Immature natural killer cell (primary cell): ENCODE data around the gene PCNX3. TPM values are rescaled to one million over a fixed set of nuclear protein-coding genes. Genes with fewer than 3 reads are reported as not detected.

Source experiments
- DNase-seq, 3 donors: peaks; one replicate each; pipeline ENCODE4 v3.0.0; 2022; ENCODE audit warnings: mixed read lengths in 1 of 3
- H3K27ac Mint-ChIP-seq, 6 donors: one replicate each; pipeline ENCODE4 v1.8.0; 2020; ENCODE audit warnings: mixed read lengths in 6 of 6, mild to moderate bottlenecking in 5 of 6, inconsistent platforms in 4 of 6, moderate library complexity in 3 of 6
- H3K27me3 Mint-ChIP-seq, 3 donors: one replicate each; pipeline ENCODE4 v1.8.0; 2020 to 2021; ENCODE audit warnings: low read depth in 3 of 3, mild to moderate bottlenecking in 3 of 3, mixed read lengths in 3 of 3, moderate library complexity in 3 of 3, inconsistent platforms in 1 of 3
- H3K36me3 Mint-ChIP-seq, 3 donors: one replicate each; pipeline ENCODE4 v1.8.0; 2020; ENCODE audit warnings: mixed read lengths in 3 of 3, inconsistent platforms in 2 of 3, mild to moderate bottlenecking in 2 of 3
- H3K4me1 Mint-ChIP-seq, 2 donors: one replicate each; pipeline ENCODE4 v1.8.0; 2020; ENCODE audit warnings: inconsistent platforms in 2 of 2, mild to moderate bottlenecking in 2 of 2, mixed read lengths in 2 of 2, moderate library complexity in 1 of 2
- H3K4me3 Mint-ChIP-seq, 5 donors: one replicate each; pipeline ENCODE4 v1.8.0; 2020; ENCODE audit warnings: mild to moderate bottlenecking in 5 of 5, mixed read lengths in 5 of 5, inconsistent platforms in 3 of 5, moderate library complexity in 3 of 5
- H3K9me3 Mint-ChIP-seq, 6 donors: one replicate each; pipeline ENCODE4 v1.8.0; 2020; ENCODE audit warnings: mild to moderate bottlenecking in 6 of 6, mixed read lengths in 6 of 6, inconsistent platforms in 4 of 6, moderate library complexity in 3 of 6
- polyA plus RNA-seq, 3 donors: library from polyadenylated mRNA; unstranded; fragments of 300-500 nt; fragmentation: Illumina TruSeq; gene quantifications; one replicate each; pipeline ENCODE4 v1.2.3, GENCODE V29; 2021

Gene PCNX3
- polyA plus RNA-seq: 10 to 100 TPM in 1 of 3 donors, under 1 TPM in 2; 0.14 to 11.7 (median 0.89) TPM

DNA sequence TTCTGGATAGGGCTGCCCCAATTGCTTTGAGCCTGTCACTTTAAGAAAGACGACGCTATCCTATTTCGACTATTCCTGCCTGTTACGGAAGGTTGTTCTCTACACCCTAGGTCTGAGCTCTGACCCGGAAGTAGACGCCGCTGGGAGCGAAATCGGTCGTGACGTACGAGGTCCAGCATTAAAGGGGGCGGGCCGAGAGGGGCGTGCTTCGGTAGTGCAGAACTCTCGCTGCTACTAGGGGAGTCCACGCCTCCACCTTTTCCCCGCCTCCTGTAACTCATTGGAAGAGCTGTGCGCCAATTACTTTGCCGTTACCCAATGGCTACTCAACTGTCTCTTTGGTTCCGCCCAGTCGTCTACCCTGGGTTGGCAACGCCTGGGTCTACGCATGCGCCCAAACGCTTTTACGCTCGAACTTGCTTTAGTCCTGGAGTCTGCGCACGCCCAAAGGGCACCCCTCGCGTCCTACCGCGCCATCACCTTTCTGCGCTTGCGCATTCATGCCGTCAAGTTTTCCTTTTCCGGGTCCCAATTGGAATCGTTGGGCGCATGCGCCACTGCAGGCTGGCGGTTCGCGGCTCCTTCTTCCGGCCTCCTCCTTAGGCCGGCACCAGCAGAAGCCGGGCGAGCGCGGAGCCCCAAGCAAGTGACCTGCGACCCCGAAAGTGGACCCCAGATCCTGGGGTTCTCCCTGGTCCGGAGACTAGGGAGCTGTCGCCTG, at the start of gene PCNX3:
TSS of gene PCNX3 (plus strand) at position 548 of the 721 bp plus-strand sequence. CDS start 536 bp downstream, outside the sequence.
- H3K4me1 Mint-ChIP-seq: peaks cover 44 to 52% of the 10 kb centered on the region in 2 donors
- H3K9me3 Mint-ChIP-seq: no peaks in the 10 kb centered on the region
- DNase-seq: peak; percentile 100
- peak within 1 kb of the TSS; percentile 95 to 99 (median 97) for H3K4me3 Mint-ChIP-seq
- H3K27me3 Mint-ChIP-seq: peaks cover 4 to 8% (median 5%) of the 10 kb centered on the region in 3 donors
- H3K36me3 Mint-ChIP-seq: no peaks in the 10 kb centered on the region
- peak within 1 kb of the TSS; percentile 89 to 99 (median 98) for H3K27ac Mint-ChIP-seq

DNA sequence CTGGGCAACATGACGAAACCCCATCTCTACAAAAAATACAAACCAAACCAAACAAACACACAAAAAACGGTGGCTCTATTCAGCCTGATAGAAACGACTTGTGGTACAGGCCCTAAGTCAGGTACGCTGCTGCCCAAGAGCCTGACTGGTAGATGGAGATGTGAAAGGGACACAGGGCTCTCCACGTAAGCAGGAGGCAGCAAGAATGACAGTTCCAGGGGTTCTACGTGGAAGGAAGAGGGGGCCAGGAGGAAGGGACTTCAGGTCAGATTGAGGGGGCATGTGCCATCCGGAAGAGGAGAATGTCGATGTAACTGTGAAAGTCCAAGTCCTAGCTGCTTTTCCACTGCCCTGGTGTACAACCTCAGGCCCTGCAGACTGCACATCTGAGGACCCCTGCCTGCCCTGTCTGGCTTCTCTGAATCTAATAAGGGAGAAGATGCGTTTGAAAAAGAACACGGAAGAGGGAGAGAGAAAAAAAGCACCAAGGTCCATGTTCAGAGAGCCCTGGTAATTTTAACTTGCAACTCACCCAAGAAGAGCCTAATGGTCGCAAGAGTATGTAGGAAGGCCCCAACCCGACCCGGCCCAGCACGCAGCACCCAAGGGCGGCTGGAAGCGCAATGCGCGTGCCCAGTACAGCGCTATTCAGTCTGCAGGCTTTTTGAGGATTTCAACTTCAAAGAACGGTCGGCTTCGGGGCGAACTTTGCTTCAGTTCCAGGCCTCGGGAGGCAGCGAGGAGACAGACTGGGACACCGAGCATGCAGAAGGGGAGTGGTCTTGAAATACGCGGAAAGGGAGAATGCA, 46.2 kb upstream of the PCNX3 start:
- Mint-ChIP-seq H3K4me3 (peak overlapping the region; percentile 96 to 99 (median 98)), H3K27me3 (peaks cover 13 to 35% (median 30%) of the 10 kb centered on the region in 3 donors), H3K27ac (peak overlapping the region; percentile 96 to 100 (median 98)), H3K4me1 (peaks cover 72 to 89% of the 10 kb centered on the region in 2 donors), H3K9me3 (no peaks in the 10 kb centered on the region), H3K36me3 (peaks cover 0 to 3% (median 0%) of the 10 kb centered on the region in 3 donors)
- DNase-seq: no peak

GRCh38 chr11:65569973-65570918, 45.3 kb upstream of the PCNX3 start, which contains the start of gene ZNRD2:
ZNRD2 (plus strand) TSS chr11:65570477; CDS start chr11:65570492, 15 bp downstream.
- peaks cover 75 to 89% of the 10 kb centered on the region in 2 donors for H3K4me1 Mint-ChIP-seq
- H3K27ac Mint-ChIP-seq: peak within 1 kb of the TSS; percentile 96 to 100 (median 98)
- peaks cover 16 to 40% (median 32%) of the 10 kb centered on the region in 3 donors for H3K27me3 Mint-ChIP-seq
- H3K36me3 Mint-ChIP-seq: peaks cover 0 to 3% (median 0%) of the 10 kb centered on the region in 3 donors
- peak within 1 kb of the TSS; percentile 96 to 99 (median 98) for H3K4me3 Mint-ChIP-seq
- peak; percentile 98 to 99 (median 99) for DNase-seq
- H3K9me3 Mint-ChIP-seq: no peaks in the 10 kb centered on the region

- peaks cover 0 to 3% (median 0%) of the 10 kb centered on the region in 3 donors for H3K36me3 Mint-ChIP-seq
- peak overlapping the region; percentile 96 to 100 (median 98) for H3K27ac Mint-ChIP-seq
- no peak for DNase-seq
- peak overlapping the region; percentile 96 to 99 (median 98) for H3K4me3 Mint-ChIP-seq
- peaks cover 71 to 84% of the 10 kb centered on the region in 2 donors for H3K4me1 Mint-ChIP-seq
- no peaks in the 10 kb centered on the region for H3K9me3 Mint-ChIP-seq
- H3K27me3 Mint-ChIP-seq: peaks cover 21 to 36% (median 27%) of the 10 kb centered on the region in 3 donors
Observed at GRCh38 chr11:65571420-65571819, 44.2 kb upstream of the PCNX3 start.

DNA sequence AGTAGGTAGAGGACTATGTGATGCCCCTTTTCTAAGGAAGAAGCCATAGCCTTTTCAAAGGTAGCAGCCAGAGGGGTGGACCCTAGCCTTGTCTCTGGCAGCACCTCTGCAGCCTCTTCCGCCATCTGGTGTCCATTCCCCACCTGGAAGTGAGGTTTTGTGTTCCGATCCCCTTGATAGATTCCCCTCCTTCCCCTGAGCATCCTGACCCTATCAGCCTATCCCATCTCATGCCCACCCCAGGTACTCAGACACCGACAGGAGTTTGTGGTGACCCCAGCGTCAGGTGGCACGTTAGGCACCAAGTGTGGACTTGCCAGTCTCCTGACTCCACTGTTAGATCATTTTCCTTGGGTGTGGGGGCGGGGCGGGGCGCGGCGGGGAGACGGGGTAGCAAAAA, 43.6 kb upstream of the PCNX3 start:
- H3K27ac Mint-ChIP-seq: peak overlapping the region; percentile 96 to 100 (median 98)
- H3K36me3 Mint-ChIP-seq: peaks cover 0 to 3% (median 0%) of the 10 kb centered on the region in 3 donors
- peaks cover 21 to 40% (median 27%) of the 10 kb centered on the region in 3 donors for H3K27me3 Mint-ChIP-seq
- no peak for DNase-seq
- H3K4me3 Mint-ChIP-seq: peak overlapping the region; percentile 96 to 99 (median 98)
- no peaks in the 10 kb centered on the region for H3K9me3 Mint-ChIP-seq
- H3K4me1 Mint-ChIP-seq: peaks cover 71 to 84% of the 10 kb centered on the region in 2 donors

- Mint-ChIP-seq H3K9me3 (no peaks in the 10 kb centered on the region), H3K36me3 (peaks cover 0 to 3% (median 0%) of the 10 kb centered on the region in 3 donors), H3K4me1 (peaks cover 72 to 83% of the 10 kb centered on the region in 2 donors), H3K4me3 (peak within 1 kb of the TSS; percentile 96 to 99 (median 98)), H3K27me3 (peaks cover 21 to 40% (median 27%) of the 10 kb centered on the region in 3 donors), H3K27ac (peak within 1 kb of the TSS; percentile 96 to 100 (median 98))
- DNase-seq: peak; percentile 85 to 87 (median 86)
Observed at GRCh38 chr11:65572356-65573051, 43.1 kb upstream of the PCNX3 start, which contains the start of gene FAM89B. FAM89B (plus strand) TSS chr11:65572538; CDS start chr11:65572670, 132 bp downstream.

GRCh38 chr11:65573391-65574079, 42.0 kb upstream of the PCNX3 start:
- H3K4me3 Mint-ChIP-seq: peak overlapping the region; percentile 84 to 91 (median 88)
- H3K27me3 Mint-ChIP-seq: peaks cover 21 to 45% (median 24%) of the 10 kb centered on the region in 3 donors
- H3K27ac Mint-ChIP-seq: peak overlapping the region; percentile 91 to 98 (median 96)
- peak in 1 of 3 donors; percentile 12 for DNase-seq
- no peaks in the 10 kb centered on the region for H3K36me3 Mint-ChIP-seq
- peaks cover 77 to 85% of the 10 kb centered on the region in 2 donors for H3K4me1 Mint-ChIP-seq
- H3K9me3 Mint-ChIP-seq: no peaks in the 10 kb centered on the region

DNA sequence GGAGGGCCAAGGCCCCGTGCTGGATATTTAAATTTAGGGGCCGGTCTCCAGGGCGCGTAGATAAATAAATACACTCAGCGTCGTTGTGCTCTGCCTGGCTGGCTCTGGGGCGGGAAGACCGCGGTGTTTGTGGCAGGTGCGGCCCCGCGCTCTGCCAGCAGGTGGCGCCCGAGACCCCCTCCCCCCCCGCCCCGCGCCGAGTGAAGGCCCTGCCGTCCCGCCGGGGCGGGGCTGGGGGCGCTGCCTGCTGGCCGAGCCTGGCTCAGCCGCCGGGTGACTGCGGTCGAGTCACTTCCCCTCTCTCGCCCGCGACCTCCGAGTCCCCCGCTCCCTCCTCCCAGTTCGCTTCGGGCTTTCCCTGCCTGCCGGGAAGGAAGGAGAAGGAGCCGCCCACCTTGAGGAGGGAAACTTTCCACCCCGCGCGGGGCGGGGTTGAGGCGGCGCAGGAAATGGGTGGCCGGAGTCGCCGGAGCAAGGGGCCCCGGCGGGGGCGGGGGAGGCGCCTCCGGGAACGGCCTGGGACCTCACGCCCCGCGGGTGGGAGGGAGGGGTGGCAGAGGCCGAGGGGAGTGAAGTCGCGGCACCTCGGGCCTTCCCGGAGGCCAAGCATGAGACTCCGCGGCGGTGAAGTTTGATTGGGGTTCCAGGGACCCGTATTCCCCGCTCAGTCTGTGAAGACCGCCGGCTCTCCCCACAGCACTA, 41.3 kb upstream of the PCNX3 start:
- peaks cover 75 to 85% of the 10 kb centered on the region in 2 donors for H3K4me1 Mint-ChIP-seq

GRCh38 chr11:65574811-65575567, 40.6 kb upstream of the PCNX3 start:
- peak overlapping the region; percentile 96 to 99 (median 98) for H3K27ac Mint-ChIP-seq
- H3K27me3 Mint-ChIP-seq: peaks cover 17 to 38% (median 19%) of the 10 kb centered on the region in 3 donors
- no peaks in the 10 kb centered on the region for H3K9me3 Mint-ChIP-seq
- H3K36me3 Mint-ChIP-seq: no peaks in the 10 kb centered on the region
- H3K4me1 Mint-ChIP-seq: peaks cover 69 to 78% of the 10 kb centered on the region in 2 donors
- peak overlapping the region; percentile 90 to 97 (median 96) for H3K4me3 Mint-ChIP-seq
- DNase-seq: peak; percentile 46 to 71 (median 70)

More for the DNA sequence above, 41.3 kb upstream of the PCNX3 start:
- peaks cover 21 to 45% (median 23%) of the 10 kb centered on the region in 3 donors for H3K27me3 Mint-ChIP-seq
- peak overlapping the region; percentile 96 to 99 (median 98) for H3K27ac Mint-ChIP-seq
- peak; percentile 90 for DNase-seq
- H3K36me3 Mint-ChIP-seq: no peaks in the 10 kb centered on the region
- H3K4me3 Mint-ChIP-seq: peak overlapping the region; percentile 90 to 97 (median 96)
- no peaks in the 10 kb centered on the region for H3K9me3 Mint-ChIP-seq

DNA sequence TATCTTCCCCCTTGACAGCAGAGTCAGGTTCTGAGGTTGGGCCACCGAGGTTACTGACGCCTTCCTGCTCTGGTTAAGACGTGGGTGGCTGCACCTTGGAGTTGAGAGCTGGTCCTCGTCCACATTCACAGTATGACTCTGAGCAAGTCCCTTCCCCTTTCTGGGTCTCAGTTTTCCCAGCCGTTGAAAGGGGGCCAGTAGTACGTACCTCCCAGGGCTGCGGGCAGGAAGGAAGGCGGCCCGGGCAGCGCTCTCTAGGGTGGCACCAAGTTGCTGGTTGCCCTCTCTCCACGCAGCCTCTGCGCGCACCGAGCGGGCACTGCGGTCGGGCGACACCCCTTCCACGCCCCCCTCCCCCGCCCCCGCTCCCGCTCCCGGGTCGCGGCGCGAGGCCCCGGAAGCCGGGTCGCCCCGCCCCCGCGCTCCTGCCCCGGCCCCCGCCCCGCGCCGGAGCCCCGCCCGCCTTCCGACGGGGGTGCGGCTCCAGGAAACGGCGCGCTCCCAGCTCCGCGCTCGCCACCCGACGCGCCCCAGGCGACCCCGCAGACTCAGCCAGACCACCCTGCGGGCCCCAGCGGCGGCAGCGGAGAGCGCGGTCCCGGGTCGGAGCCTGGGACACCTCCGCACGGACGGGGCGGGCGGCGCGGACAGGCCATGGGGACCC, 39.9 kb upstream of the PCNX3 start, which contains the start of gene EHBP1L1:
TSS of gene EHBP1L1 (plus strand) at position 486 of the 664 bp plus-strand sequence. CDS start 250 bp downstream, outside the sequence.
- Mint-ChIP-seq H3K4me3 (peak within 1 kb of the TSS; percentile 90 to 97 (median 96)), H3K27ac (peak within 1 kb of the TSS; percentile 96 to 99 (median 98)), H3K36me3 (no peaks in the 10 kb centered on the region), H3K9me3 (no peaks in the 10 kb centered on the region), H3K4me1 (peaks cover 65 to 71% of the 10 kb centered on the region in 2 donors), H3K27me3 (peaks cover 14 to 34% (median 14%) of the 10 kb centered on the region in 3 donors)
- DNase-seq: peak; percentile 71 to 79 (median 72)
